ENCODE results near the gene SURF6. TPM values are rescaled to one million over a fixed set of nuclear protein-coding genes. Genes with fewer than 3 reads are reported as not detected.

SURF6 gene
- total and polyA plus RNA-seq, 7 experiments from 2014 or later = 9.8 to 33.5 (median 19.3) TPM

DNA sequence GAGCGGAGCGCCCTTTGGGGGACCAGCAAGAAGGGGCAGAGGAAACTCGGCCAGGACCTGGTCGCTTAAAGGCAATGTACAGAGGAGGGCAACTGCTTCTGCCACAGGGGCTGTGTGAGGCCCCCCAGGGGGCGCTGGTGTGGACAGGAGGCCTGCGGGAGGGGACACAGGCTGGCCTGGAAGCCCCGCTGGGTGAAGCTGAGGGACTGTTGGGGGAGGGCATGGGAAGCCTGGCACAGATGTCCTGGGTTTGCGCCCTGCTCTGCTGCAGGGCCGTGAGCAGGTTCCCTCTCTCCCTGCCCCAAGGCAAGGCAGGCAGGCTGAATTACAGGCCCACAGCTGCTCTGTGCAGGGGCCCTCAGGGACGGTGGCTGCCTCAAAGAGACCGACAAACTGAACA, 6.6 kb upstream of the SURF6 start:
- H3K27ac ChIP-seq (ENCODE audit: low read depth, low read length) = no peak overlapping the region
- Mint-ChIP-seq H3K27me3 (no peaks in the 10 kb centered on the region), H3K36me3 (peaks cover 0 to 24% (median 18%) of the 10 kb centered on the region in 5 donors), H3K4me1 (peaks cover 32 to 47% (median 38%) of the 10 kb centered on the region in 7 donors), H3K9me3 (no peaks in the 10 kb centered on the region), H3K4me3 (no peak overlapping the region), H3K27ac (no peak overlapping the region)
- no peak overlapping the region for H3K4me3 ChIP-seq (ENCODE audit: low read length)
- H3K27me3 ChIP-seq (ENCODE audit: control insufficient read depth in 2 of 2, insufficient read depth in 2 of 2, low read length in 2 of 2) = no peaks in the 10 kb centered on the region
- ChIA-PET CTCF (interaction anchor here (0.7 kb wide), 1 partner anchor 233 kb away, joined by 3 read pairs; no protein-coding TSS in a partner anchor), POLR2A (interaction anchor here (0.5 to 2.2 kb wide), 2 partner anchors 14 to 43 kb away, joined by 4 to 15 read pairs; partner anchors contain the start of genes SURF1 and SURF2)
- DNase-seq = no peak
- intact Hi-C loops (cut with micrococcal nuclease) = loop anchor here in 1 of 2 donors (10.0 kb wide), 1 partner anchor 822 kb away; the partner anchor contains the start of gene RNU6ATAC
- H3K9me3 ChIP-seq (ENCODE audit: control insufficient read depth in 2 of 3, low read length in 3 of 3) = no peaks in the 10 kb centered on the region
- H3K36me3 ChIP-seq (ENCODE audit: control insufficient read depth in 2 of 3, insufficient read depth in 3 of 3, low read length in 3 of 3) = peaks cover 0 to 66% (median 4%) of the 10 kb centered on the region in 3 experiments
- H3K4me1 ChIP-seq (ENCODE audit: control insufficient read depth in 2 of 2, insufficient read depth in 2 of 2, low read length in 2 of 2) = peaks cover 11 to 21% of the 10 kb centered on the region in 2 donors
- ATAC-seq = no peak

DNA sequence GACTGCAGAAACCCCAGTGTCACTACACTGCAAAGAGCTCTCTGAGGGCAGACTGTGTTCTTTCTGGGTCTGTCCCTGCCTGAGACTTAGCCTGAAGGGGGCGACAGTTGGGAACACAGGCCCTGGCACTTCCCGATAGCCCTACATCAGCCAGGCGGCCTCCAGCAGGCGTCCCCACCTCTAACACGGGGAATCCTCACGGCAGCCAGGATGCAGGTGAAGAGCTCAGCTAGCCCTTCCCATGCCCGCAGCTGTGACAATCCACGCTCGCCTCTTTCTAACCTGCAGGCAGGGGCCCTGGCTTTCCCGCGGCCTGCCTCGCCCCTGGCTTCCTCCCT, 6.0 kb upstream of the SURF6 start:
- no peaks in the 10 kb centered on the region for H3K9me3 Mint-ChIP-seq
- peaks cover 11 to 21% of the 10 kb centered on the region in 2 donors for H3K4me1 ChIP-seq (ENCODE audit: control insufficient read depth in 2 of 2, insufficient read depth in 2 of 2, low read length in 2 of 2)
- no peaks in the 10 kb centered on the region for H3K27me3 ChIP-seq (ENCODE audit: control insufficient read depth in 2 of 2, insufficient read depth in 2 of 2, low read length in 2 of 2)
- no peaks in the 10 kb centered on the region for H3K9me3 ChIP-seq (ENCODE audit: control insufficient read depth in 2 of 3, low read length in 3 of 3)
- peaks cover 31 to 44% (median 36%) of the 10 kb centered on the region in 7 donors for H3K4me1 Mint-ChIP-seq
- no peaks in the 10 kb centered on the region for H3K27me3 Mint-ChIP-seq
- DNase-seq (no peak), ATAC-seq (no peak)
- intact Hi-C loops (cut with micrococcal nuclease) = loop anchor here in 1 of 2 donors (10.0 kb wide), 1 partner anchor 823 kb away; the partner anchor contains the start of gene RNU6ATAC
- no peak overlapping the region for H3K4me3 ChIP-seq (ENCODE audit: low read length)
- H3K36me3 Mint-ChIP-seq = peaks cover 0 to 24% (median 17%) of the 10 kb centered on the region in 5 donors
- ChIA-PET POLR2A (interaction anchor here (2.2 to 2.3 kb wide), 2 partner anchors 14 kb away, joined by 10 to 15 read pairs; partner anchors contain the start of genes SURF1 and SURF2), CTCF (no interaction called here)
- no peak overlapping the region for H3K4me3 Mint-ChIP-seq
- H3K27ac Mint-ChIP-seq = no peak overlapping the region
- H3K36me3 ChIP-seq (ENCODE audit: control insufficient read depth in 2 of 3, insufficient read depth in 3 of 3, low read length in 3 of 3) = peaks cover 0 to 66% (median 4%) of the 10 kb centered on the region in 3 experiments
- H3K27ac ChIP-seq (ENCODE audit: low read depth, low read length) = no peak overlapping the region

DNA sequence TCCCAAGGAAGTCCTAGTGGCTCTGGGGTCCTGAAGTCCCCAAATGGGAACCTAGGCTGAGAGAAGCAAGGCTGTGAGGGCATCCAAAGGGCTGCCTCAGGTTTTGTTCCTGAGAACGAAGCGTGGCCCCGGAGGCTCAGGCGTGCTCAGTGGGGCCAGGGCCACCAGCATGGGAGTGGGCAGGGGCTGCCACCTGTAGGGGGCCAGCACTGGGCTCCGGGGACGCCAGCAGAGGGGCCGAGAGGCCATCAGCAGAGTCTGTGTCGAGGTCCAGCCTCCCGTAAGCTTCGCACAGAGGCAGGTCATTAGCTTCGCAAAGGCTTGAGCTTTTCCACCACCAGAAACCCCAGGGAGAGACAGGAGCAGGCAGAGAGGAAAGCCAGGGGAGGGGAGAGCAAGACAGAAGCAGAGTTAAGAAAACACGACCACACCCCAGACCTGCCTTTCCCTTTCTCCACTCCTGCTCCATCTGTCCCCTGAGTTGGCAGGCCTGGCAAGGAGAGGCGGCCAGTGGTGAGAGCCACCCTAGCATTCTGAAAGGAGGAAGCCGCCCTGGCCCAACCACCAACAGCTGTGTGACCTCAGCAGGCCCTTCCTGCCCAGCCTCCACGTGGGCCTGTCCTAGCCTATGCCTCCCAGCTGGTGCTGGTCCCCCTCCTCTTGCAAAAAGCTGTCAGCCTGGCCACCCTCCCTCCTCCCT, 5.5 kb upstream of the SURF6 start:
- peaks cover 7 to 19% of the 10 kb centered on the region in 2 donors for H3K4me1 ChIP-seq (ENCODE audit: control insufficient read depth in 2 of 2, insufficient read depth in 2 of 2, low read length in 2 of 2)
- H3K36me3 ChIP-seq (ENCODE audit: control insufficient read depth in 2 of 3, insufficient read depth in 3 of 3, low read length in 3 of 3) = peaks cover 0 to 66% (median 4%) of the 10 kb centered on the region in 3 experiments
- H3K27me3 Mint-ChIP-seq = no peaks in the 10 kb centered on the region
- ChIA-PET CTCF (no interaction called here), POLR2A (interaction anchor here (2.3 kb wide), 1 partner anchor 15 kb away, joined by 10 read pairs; the partner anchor contains the start of genes SURF1 and SURF2)
- H3K4me1 Mint-ChIP-seq = peaks cover 26 to 44% (median 31%) of the 10 kb centered on the region in 7 donors
- intact Hi-C loops (cut with micrococcal nuclease) = loop anchor here in 1 of 2 donors (10.0 kb wide), 1 partner anchor 823 kb away; the partner anchor contains the start of gene RNU6ATAC
- H3K4me3 Mint-ChIP-seq = peak overlapping the region in 1 of 10 donors; percentile 16
- peak; percentile 87 for ATAC-seq
- no peak overlapping the region for H3K4me3 ChIP-seq (ENCODE audit: low read length)
- H3K9me3 ChIP-seq (ENCODE audit: control insufficient read depth in 2 of 3, low read length in 3 of 3) = no peaks in the 10 kb centered on the region
- H3K9me3 Mint-ChIP-seq = no peaks in the 10 kb centered on the region
- peak overlapping the region in 2 of 9 donors; percentile 42 to 54 for H3K27ac Mint-ChIP-seq
- no peaks in the 10 kb centered on the region for H3K27me3 ChIP-seq (ENCODE audit: control insufficient read depth in 2 of 2, insufficient read depth in 2 of 2, low read length in 2 of 2)
- H3K27ac ChIP-seq (ENCODE audit: low read depth, low read length) = peak overlapping the region; percentile 27
- peaks cover 0 to 24% (median 15%) of the 10 kb centered on the region in 5 donors for H3K36me3 Mint-ChIP-seq
- DNase-seq = no peak

DNA sequence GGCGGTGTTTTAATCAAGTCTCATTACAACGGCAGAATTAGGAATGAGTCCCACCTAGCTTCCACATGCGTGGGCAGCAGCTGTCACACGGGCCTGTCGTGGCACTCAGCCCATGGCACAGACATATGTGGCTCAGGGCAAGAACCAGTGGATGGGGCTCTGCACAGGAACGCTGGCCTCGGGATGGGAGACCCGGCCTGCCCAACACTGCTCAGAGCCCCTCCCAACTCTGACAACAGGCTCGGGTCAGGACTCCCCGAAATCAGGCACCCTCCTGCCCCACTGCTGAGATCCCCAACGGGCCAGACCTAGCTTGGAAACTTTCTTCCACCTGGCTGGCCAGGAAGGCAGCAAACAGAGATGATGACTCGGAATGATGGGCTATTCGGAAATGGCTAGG, 4.9 kb upstream of the SURF6 start:
- no peak for DNase-seq
- ChIA-PET POLR2A (interaction anchor here (1.1 to 2.3 kb wide), 5 partner anchors 11 to 36 kb away, joined by 3 to 10 read pairs (median 4); partner anchors contain the start of genes SURF1 and SURF2), CTCF (no interaction called here)
- Histone ChIP-seq H3K27me3 (ENCODE audit: control insufficient read depth in 2 of 2, insufficient read depth in 2 of 2, low read length in 2 of 2) (no peaks in the 10 kb centered on the region), H3K9me3 (ENCODE audit: control insufficient read depth in 2 of 3, low read length in 3 of 3) (no peaks in the 10 kb centered on the region), H3K4me1 (ENCODE audit: control insufficient read depth in 2 of 2, insufficient read depth in 2 of 2, low read length in 2 of 2) (peaks cover 4 to 17% of the 10 kb centered on the region in 2 donors), H3K4me3 (ENCODE audit: low read length) (no peak overlapping the region), H3K36me3 (ENCODE audit: control insufficient read depth in 2 of 3, insufficient read depth in 3 of 3, low read length in 3 of 3) (peaks cover 0 to 66% (median 4%) of the 10 kb centered on the region in 3 experiments), H3K27ac (ENCODE audit: low read depth, low read length) (peak overlapping the region; percentile 27)
- no peaks in the 10 kb centered on the region for H3K9me3 Mint-ChIP-seq
- H3K36me3 Mint-ChIP-seq = peaks cover 0 to 24% (median 15%) of the 10 kb centered on the region in 5 donors
- no peaks in the 10 kb centered on the region for H3K27me3 Mint-ChIP-seq
- no peak for ATAC-seq
- H3K4me3 Mint-ChIP-seq = peak overlapping the region in 2 of 10 donors; percentile 8 to 36
- intact Hi-C loops (cut with micrococcal nuclease) = loop anchor here in 1 of 2 donors (10.0 kb wide), 1 partner anchor 824 kb away; the partner anchor contains the start of gene RNU6ATAC
- peaks cover 22 to 44% (median 31%) of the 10 kb centered on the region in 7 donors for H3K4me1 Mint-ChIP-seq
- H3K27ac Mint-ChIP-seq = peak overlapping the region in 7 of 9 donors; percentile 54 to 80 (median 75)

DNA sequence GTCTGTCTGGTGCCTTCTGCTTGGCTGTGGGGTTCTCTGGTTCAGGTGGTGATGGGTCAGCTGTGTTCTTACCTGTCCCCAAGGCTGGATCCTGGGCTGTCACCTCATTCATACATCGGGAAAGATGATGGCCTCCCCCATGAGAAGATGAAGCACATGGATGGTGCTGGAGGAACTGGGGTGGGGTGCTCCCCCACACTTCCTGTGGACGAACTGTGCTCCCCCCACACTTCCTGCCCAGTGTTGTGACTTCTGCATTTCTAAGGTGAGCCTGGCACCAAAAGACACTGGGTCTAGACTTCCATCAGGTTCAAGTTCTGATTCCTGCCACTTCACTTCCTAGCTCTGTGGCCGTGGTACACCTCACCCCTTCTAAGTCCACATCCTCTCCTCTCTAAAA, 4.3 kb upstream of the SURF6 start:
- POLR2A ChIA-PET = interaction anchor here (1.1 to 2.3 kb wide), 8 partner anchors 8 to 37 kb away, joined by 3 to 10 read pairs (median 4); partner anchors contain the start of genes MED22, RPL7A, SURF1 and SURF2

DNA sequence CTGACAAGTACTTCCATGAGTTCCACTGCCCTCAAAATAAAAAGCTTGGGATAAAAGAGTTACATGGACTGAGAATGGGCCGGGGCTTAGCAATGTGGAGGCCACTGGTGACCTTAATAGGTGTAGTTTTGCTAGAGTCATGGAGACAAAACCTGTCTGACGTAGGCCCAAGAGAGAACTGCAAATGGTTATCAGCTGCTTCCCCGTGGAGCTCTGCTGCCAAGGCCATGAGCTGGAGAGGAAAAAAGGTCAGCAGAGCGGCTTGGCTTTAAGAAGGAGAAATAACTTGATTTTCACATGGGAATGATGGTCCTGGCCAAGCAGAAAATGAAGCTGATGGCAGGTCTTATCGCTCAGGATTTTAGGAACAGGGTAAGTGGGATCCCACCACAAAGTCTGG, 3.7 kb upstream of the SURF6 start:
- Mint-ChIP-seq H3K27me3 (no peaks in the 10 kb centered on the region), H3K4me3 (peak overlapping the region in 1 of 10 donors; percentile 9), H3K36me3 (peaks cover 0 to 22% (median 19%) of the 10 kb centered on the region in 5 donors), H3K4me1 (peaks cover 22 to 54% (median 40%) of the 10 kb centered on the region in 7 donors), H3K27ac (peak overlapping the region in 8 of 9 donors; percentile 31 to 87 (median 57)), H3K9me3 (no peaks in the 10 kb centered on the region)
- POLR2A ChIA-PET = interaction anchor here (1.1 to 2.3 kb wide), 8 partner anchors 9 to 37 kb away, joined by 3 to 10 read pairs (median 4); partner anchors contain the start of genes MED22, RPL7A, SURF1 and SURF2
- Histone ChIP-seq H3K27me3 (ENCODE audit: control insufficient read depth in 2 of 2, insufficient read depth in 2 of 2, low read length in 2 of 2) (no peaks in the 10 kb centered on the region), H3K27ac (ENCODE audit: low read depth, low read length) (peak overlapping the region; percentile 27), H3K36me3 (ENCODE audit: control insufficient read depth in 2 of 3, insufficient read depth in 3 of 3, low read length in 3 of 3) (peaks cover 0 to 53% (median 4%) of the 10 kb centered on the region in 3 experiments), H3K4me3 (ENCODE audit: low read length) (no peak overlapping the region), H3K9me3 (ENCODE audit: control insufficient read depth in 2 of 3, low read length in 3 of 3) (no peaks in the 10 kb centered on the region), H3K4me1 (ENCODE audit: control insufficient read depth in 2 of 2, insufficient read depth in 2 of 2, low read length in 2 of 2) (peaks cover 12 to 28% of the 10 kb centered on the region in 2 donors)
- ATAC-seq = no peak
- intact Hi-C loops (cut with micrococcal nuclease) = loop anchor here (5.0 to 10.0 kb wide), 4 partner anchors 138 to 825 kb away; partner anchors contain the start of genes GTF3C5 (in 1 of the 2), RNU6ATAC (in 1 of the 2) and SLC2A6 (in 1 of the 2)
- CTCF ChIA-PET = no interaction called here
- DNase-seq = no peak

More for the DNA sequence above, 4.3 kb upstream of the SURF6 start:
- Histone ChIP-seq H3K36me3 (ENCODE audit: control insufficient read depth in 2 of 3, insufficient read depth in 3 of 3, low read length in 3 of 3) (peaks cover 0 to 59% (median 4%) of the 10 kb centered on the region in 3 experiments), H3K4me1 (ENCODE audit: control insufficient read depth in 2 of 2, insufficient read depth in 2 of 2, low read length in 2 of 2) (peaks cover 6 to 21% of the 10 kb centered on the region in 2 donors), H3K27me3 (ENCODE audit: control insufficient read depth in 2 of 2, insufficient read depth in 2 of 2, low read length in 2 of 2) (no peaks in the 10 kb centered on the region), H3K9me3 (ENCODE audit: control insufficient read depth in 2 of 3, low read length in 3 of 3) (no peaks in the 10 kb centered on the region), H3K27ac (ENCODE audit: low read depth, low read length) (peak overlapping the region; percentile 27), H3K4me3 (ENCODE audit: low read length) (no peak overlapping the region)
- peak overlapping the region; percentile 6 to 85 (median 67) for H3K27ac Mint-ChIP-seq
- no peaks in the 10 kb centered on the region for H3K9me3 Mint-ChIP-seq
- H3K27me3 Mint-ChIP-seq = no peaks in the 10 kb centered on the region
- intact Hi-C loops (cut with micrococcal nuclease) = loop anchor here in 1 of 2 donors (10.0 kb wide), 1 partner anchor 825 kb away; the partner anchor contains the start of gene RNU6ATAC
- DNase-seq (no peak), ATAC-seq (no peak)
- peaks cover 0 to 23% (median 19%) of the 10 kb centered on the region in 5 donors for H3K36me3 Mint-ChIP-seq
- peak overlapping the region in 4 of 10 donors; percentile 8 to 36 (median 19) for H3K4me3 Mint-ChIP-seq
- CTCF ChIA-PET = no interaction called here
- H3K4me1 Mint-ChIP-seq = peaks cover 22 to 48% (median 35%) of the 10 kb centered on the region in 7 donors
